Adrenal gland (tissue), 19 donors: ENCODE results near the gene PHF24. TPM values are rescaled to one million over a fixed set of nuclear protein-coding genes. Genes with fewer than 3 reads are reported as not detected.
"Not testable (repeated sequence)": the region's sequence is repeated elsewhere in the genome, so short reads cannot be mapped to it uniquely, and the experiment has no call there.

ENCODE experiments used
- DNase-seq, 7 donors: peaks; one replicate each; pipeline ENCODE4 v3.0.0-alpha.2; 2019 to 2020
- H3K27ac ChIP-seq, 5 donors: fragments of 200-600 bp; sonication (generic) in 4 of 5; 1 replicate in 3 of 5; 2 replicates in 2 of 5; pipeline versions ENCODE4 v1.5.1 to v1.8.0; 2016 to 2020; ENCODE audit warnings: mild to moderate bottlenecking in 1 of 5
- H3K27me3 ChIP-seq: fragments of 200-600 bp; 2 replicates; pipeline ENCODE4 v1.8.0; 2021
- H3K36me3 ChIP-seq, 2 donors: fragments of 200-600 bp; replicated peaks in 1 of 2; 1 replicate in 1 of 2; 2 replicates in 1 of 2; pipeline versions ENCODE4 v1.5.1 to v1.8.0; 2018 to 2022
- H3K4me1 ChIP-seq, 2 donors: fragments of 200-600 bp; replicated peaks in 1 of 2; 1 replicate in 1 of 2; 2 replicates in 1 of 2; pipeline versions ENCODE4 v1.5.1 to v1.8.0; 2018 to 2021
- H3K4me3 ChIP-seq, 4 donors: fragments of 200-600 bp; sonication (generic) in 3 of 4; one replicate each; pipeline ENCODE4 v1.5.1; 2016 to 2018
- H3K9me3 ChIP-seq, 3 donors: fragments of 200-600 bp; sonication (generic) in 1 of 3; replicated peaks in 1 of 3; 1 replicate in 2 of 3; 2 replicates in 1 of 3; pipeline versions ENCODE4 v1.5.1 to v1.8.0; 2016 to 2021
- CTCF ChIP-seq, 6 experiments: fragments of 450-650 bp in 4 of 6; fragments of 200-600 bp in 2 of 6; sonication (generic) in 1 of 6; IDR thresholded peaks; 1 replicate in 5 of 6; 2 replicates in 1 of 6; pipeline versions ENCODE4 v1.5.1 to v1.8.0; 2016 to 2021; ENCODE audit warnings: antibody characterized with exemption in 6 of 6, mild to moderate bottlenecking in 2 of 6, moderate library complexity in 1 of 6
- POLR2A ChIP-seq, 2 donors: fragments of 450-650 bp; IDR thresholded peaks; one replicate each; pipeline ENCODE4 v1.6.1; 2017; ENCODE audit warnings: antibody characterized with exemption in 2 of 2, mild to moderate bottlenecking in 2 of 2, moderate library complexity in 1 of 2
- WGBS, 4 donors: extraction: QIAGEN DNeasy Blood & Tissue Kit in 2 of 4; methylation state at CpG; one replicate each; pipeline versions ENCODE4 v1.1.5 to v1.1.7; 2013 to 2017; 5-methylcytosine and 5-hydroxymethylcytosine counted together
- intact Hi-C, 2 donors: fragments of 100-400 bp; cut with DNase I; formaldehyde crosslinking; loops; one replicate each; pipeline versions ENCODE4 v1.14.1 to v1.15.0; 2022 to 2023
- long read RNA-seq, 10 donors: library from polyadenylated mRNA in 3 of 10; unstranded in 2 of 10; stranded (forward) in 1 of 10; transcript quantifications; one replicate each; pipeline ENCODE4 v2.0.0 and lab custom pipeline, GENCODE V29; 2021 to 2026
- polyA plus RNA-seq, 3 donors: library from polyadenylated mRNA; stranded (reverse); fragments of 200-250 nt in 2 of 3; fragments of 350-450 nt in 1 of 3; fragmentation: Illumina TruSeq in 1 of 3; extraction: RNeasy Lipid Tissue Mini Kit (QIAGEN cat#74804) in 1 of 3; gene quantifications; one replicate each; pipeline ENCODE4 v1.2.3, GENCODE V29; 2013 to 2014
- total RNA-seq, 9 donors: library from RNA; depleted of rRNA in 4 of 9; stranded (reverse); fragments of >200 nt in 4 of 9; fragments of 120-200 nt in 1 of 9; fragmentation: NEBNext Ultra II Directional in 1 of 9; extraction: Animal tissue kit (Norgen Biotek cat#: 25700) in 1 of 9; gene quantifications; one replicate each; pipeline versions ENCODE4 v1.1.0 to v1.2.4, GENCODE V29; 2013 to 2023
- donor health status: healthy with polysubstance abuse.
- donor health status: Bipolar disorder and iron deficiency.
- donor health status: DM: yes; HTN: yes; CAD: no.
- donor health status: DM: no; HTN: no; CAD: no.
- donor health status: DM: no; HTN: no; CAD: no.
- donor health status: DM: yes; HTN: yes; CAD: no.

The PHF24 gene
- total RNA-seq: 1 to 10 TPM in 1 of 9 donors, under 1 TPM in 7, not detected in 1; 0.09 to 1.7 (median 0.19) TPM
- polyA plus RNA-seq: under 1 TPM; 0.13 to 0.16 (median 0.16) TPM
- long read RNA-seq, donor 1: 0 reads
- long read RNA-seq, donor 2: 0 reads
- long read RNA-seq, donor 3: 0 reads
- long read RNA-seq, donor 4: 0 reads
- long read RNA-seq, donor 5: 0 reads
- long read RNA-seq, donor 6: 0 reads
- long read RNA-seq, donor 7: 0 reads
- long read RNA-seq, donor 8: 0 reads
- long read RNA-seq, donor 9: 0 reads
- long read RNA-seq, donor 10: 0 reads

- H3K4me3 ChIP-seq: peak within 1 kb of the TSS in 1 of 4 donors; percentile 62
- no peak within 1 kb of the TSS for H3K27ac ChIP-seq
- DNase-seq: peak in 2 of 7 donors; percentile 22
- peaks cover 4 to 7% of the 10 kb centered on the region in 2 donors for H3K4me1 ChIP-seq
- peaks cover 6% of the 10 kb centered on the region for H3K27me3 ChIP-seq
- H3K9me3 ChIP-seq: no peaks in the 10 kb centered on the region
- 2 to 13% (median 8%) methylated on average over 6 to 97 of the region's 116 CpGs for WGBS, 4 donors
- TF ChIP-seq POLR2A (IDR thresholded peaks at IDR 0.05) (no peak), CTCF (IDR thresholded peaks at IDR 0.05) (peak in 1 of 6 experiments; percentile 17)
- intact Hi-C loops: no loop called here
- H3K36me3 ChIP-seq: no peaks in the 10 kb centered on the region
Observed at GRCh38 chr9:34957492-34958410, at the start of gene PHF24. Gene PHF24, plus strand, starts transcription at chr9:34958285. Its CDS starts 13,014 bp downstream, at chr9:34971299.

- TF ChIP-seq POLR2A (IDR thresholded peaks at IDR 0.05) (no peak), CTCF (IDR thresholded peaks at IDR 0.05) (no peak)
- H3K27me3 ChIP-seq: peaks cover 7% of the 10 kb centered on the region
- 71 to 100% (median 83%) methylated on average over 1 to 4 of the region's 4 CpGs for WGBS, 4 donors
- no peaks in the 10 kb centered on the region for H3K9me3 ChIP-seq
- H3K36me3 ChIP-seq: no peaks in the 10 kb centered on the region
- no peak overlapping the region for H3K27ac ChIP-seq
- no peak overlapping the region for H3K4me3 ChIP-seq
- no peak for DNase-seq
- intact Hi-C loops: no loop called here
- no peaks in the 10 kb centered on the region for H3K4me1 ChIP-seq
Observed at GRCh38 chr9:34927061-34927460, 31.0 kb upstream of the PHF24 start.

- intact Hi-C loops: no loop called here
- Histone ChIP-seq H3K9me3 (no peaks in the 10 kb centered on the region), H3K4me3 (no peak overlapping the region), H3K27me3 (peaks cover 7% of the 10 kb centered on the region), H3K36me3 (no peaks in the 10 kb centered on the region), H3K4me1 (no peaks in the 10 kb centered on the region), H3K27ac (no peak overlapping the region)
- DNase-seq: no peak
- 82 to 100% (median 93%) methylated on average over 1 of the region's 1 CpG for WGBS, 4 donors
- TF ChIP-seq CTCF (IDR thresholded peaks at IDR 0.05) (no peak), POLR2A (IDR thresholded peaks at IDR 0.05) (no peak)
Observed at GRCh38 chr9:34928921-34929320, 29.2 kb upstream of the PHF24 start.

- peak in 5 of 6 experiments; percentile 18 to 55 (median 35) for TF ChIP-seq CTCF (IDR thresholded peaks at IDR 0.05)
- TF ChIP-seq POLR2A (IDR thresholded peaks at IDR 0.05): no peak
- Histone ChIP-seq H3K9me3 (no peaks in the 10 kb centered on the region), H3K4me1 (no peaks in the 10 kb centered on the region), H3K27me3 (peaks cover 7% of the 10 kb centered on the region), H3K27ac (no peak overlapping the region), H3K36me3 (no peaks in the 10 kb centered on the region), H3K4me3 (no peak overlapping the region)
- WGBS, 4 donors: 27 to 32% (median 28%) methylated on average over 7 of the region's 7 CpGs
- intact Hi-C loops: no loop called here
- DNase-seq: peak in 5 of 7 donors; percentile 24 to 54 (median 39)
Observed at GRCh38 chr9:34929506-34930102, 28.5 kb upstream of the PHF24 start.

GRCh38 chr9:34939989-34940388, 18.1 kb upstream of the PHF24 start:
- H3K4me3 ChIP-seq, H3K27ac ChIP-seq, intact Hi-C loops, H3K9me3 ChIP-seq, H3K27me3 ChIP-seq, H3K36me3 ChIP-seq, H3K4me1 ChIP-seq, DNase-seq: not testable (repeated sequence)
